ENCODE measurements around the gene SARS1. TPM values are rescaled to one million over a fixed set of nuclear protein-coding genes. Genes with fewer than 3 reads are reported as not detected.

The SARS1 gene
- total RNA-seq, 4 donors from 2014 or later, result 85.8 to 150 (median 134) TPM

DNA sequence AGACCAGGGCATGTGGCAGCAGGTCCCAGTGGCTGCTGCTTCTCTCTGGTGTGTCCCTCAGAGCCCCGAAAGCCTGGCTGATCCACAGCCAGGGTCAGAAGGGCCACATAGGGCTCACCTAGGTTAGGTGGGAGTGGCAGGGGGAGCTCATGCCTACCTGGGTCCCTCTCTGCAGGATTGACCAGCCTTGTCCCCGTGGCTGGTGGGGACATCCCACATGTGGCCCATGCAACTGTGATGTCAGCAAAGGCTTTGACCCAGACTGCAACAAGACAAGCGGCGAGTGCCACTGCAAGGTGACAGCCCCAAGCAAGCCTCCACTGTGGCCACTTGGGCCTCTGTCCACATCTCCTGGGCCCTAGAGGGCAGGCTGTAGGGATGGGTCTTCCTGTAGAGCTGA lies 51.3 kb downstream of the SARS1 start:
- H3K4me1 ChIP-seq, result peaks cover 11 to 49% (median 20%) of the 10 kb centered on the region in 3 donors
- H3K9me3 ChIP-seq, result no peaks in the 10 kb centered on the region
- no peak for DNase-seq
- intact Hi-C loops (cut with DNase I), result no loop called here
- peak overlapping the region in 1 of 4 donors; percentile 90 for H3K27ac ChIP-seq
- no peak overlapping the region for H3K4me3 ChIP-seq
- H3K27me3 ChIP-seq, result no peaks in the 10 kb centered on the region
- TF ChIP-seq, protein P1, sequence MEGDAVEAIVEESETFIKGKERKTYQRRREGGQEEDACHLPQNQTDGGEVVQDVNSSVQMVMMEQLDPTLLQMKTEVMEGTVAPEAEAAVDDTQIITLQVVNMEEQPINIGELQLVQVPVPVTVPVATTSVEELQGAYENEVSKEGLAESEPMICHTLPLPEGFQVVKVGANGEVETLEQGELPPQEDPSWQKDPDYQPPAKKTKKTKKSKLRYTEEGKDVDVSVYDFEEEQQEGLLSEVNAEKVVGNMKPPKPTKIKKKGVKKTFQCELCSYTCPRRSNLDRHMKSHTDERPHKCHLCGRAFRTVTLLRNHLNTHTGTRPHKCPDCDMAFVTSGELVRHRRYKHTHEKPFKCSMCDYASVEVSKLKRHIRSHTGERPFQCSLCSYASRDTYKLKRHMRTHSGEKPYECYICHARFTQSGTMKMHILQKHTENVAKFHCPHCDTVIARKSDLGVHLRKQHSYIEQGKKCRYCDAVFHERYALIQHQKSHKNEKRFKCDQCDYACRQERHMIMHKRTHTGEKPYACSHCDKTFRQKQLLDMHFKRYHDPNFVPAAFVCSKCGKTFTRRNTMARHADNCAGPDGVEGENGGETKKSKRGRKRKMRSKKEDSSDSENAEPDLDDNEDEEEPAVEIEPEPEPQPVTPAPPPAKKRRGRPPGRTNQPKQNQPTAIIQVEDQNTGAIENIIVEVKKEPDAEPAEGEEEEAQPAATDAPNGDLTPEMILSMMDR (IDR thresholded peaks at IDR 0.05), result no peak
- no peak for TF ChIP-seq POLR2A (IDR thresholded peaks at IDR 0.05)
- 70% methylated on average over 3 of the region's 4 CpGs; no CpG with 5 or more reads in 1 of the 2 donors for WGBS, 2 donors
- peaks cover 4 to 84% (median 17%) of the 10 kb centered on the region in 3 donors for H3K36me3 ChIP-seq

DNA sequence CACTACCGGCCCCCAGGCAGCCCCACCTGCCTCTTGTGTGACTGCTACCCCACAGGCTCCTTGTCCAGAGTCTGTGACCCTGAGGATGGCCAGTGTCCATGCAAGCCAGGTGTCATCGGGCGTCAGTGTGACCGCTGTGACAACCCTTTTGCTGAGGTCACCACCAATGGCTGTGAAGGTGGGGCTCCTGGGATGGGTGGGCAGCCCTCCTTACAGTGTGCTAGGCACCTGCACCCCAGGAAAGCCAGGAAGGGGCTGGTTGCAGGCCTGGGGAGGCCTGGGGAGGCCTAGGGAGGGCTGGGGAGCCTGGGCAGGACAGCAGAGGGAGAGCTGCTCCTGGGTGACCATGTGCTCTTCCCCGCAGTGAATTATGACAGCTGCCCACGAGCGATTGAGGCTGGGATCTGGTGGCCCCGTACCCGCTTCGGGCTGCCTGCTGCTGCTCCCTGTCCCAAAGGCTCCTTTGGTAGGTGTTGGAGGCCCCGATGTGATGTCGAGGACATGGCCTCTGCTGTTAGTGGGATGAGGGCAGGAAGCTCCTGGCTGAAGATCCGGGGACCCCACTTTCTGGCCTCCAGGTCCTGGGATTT lies 52.1 kb downstream of the SARS1 start:
- no peak for DNase-seq
- no peak overlapping the region for H3K4me3 ChIP-seq
- intact Hi-C loops (cut with DNase I), result no loop called here
- peaks cover 11 to 49% (median 20%) of the 10 kb centered on the region in 3 donors for H3K4me1 ChIP-seq
- H3K27me3 ChIP-seq, result no peaks in the 10 kb centered on the region
- H3K27ac ChIP-seq, result peak overlapping the region in 2 of 4 donors; percentile 25 to 75
- 90 to 100% methylated on average over 2 to 3 of the region's 13 CpGs for WGBS, 2 donors
- TF ChIP-seq, protein P1 (IDR thresholded peaks at IDR 0.05), result no peak
- no peak for TF ChIP-seq POLR2A (IDR thresholded peaks at IDR 0.05)
- peaks cover 4 to 84% (median 17%) of the 10 kb centered on the region in 3 donors for H3K36me3 ChIP-seq
- no peaks in the 10 kb centered on the region for H3K9me3 ChIP-seq

DNA sequence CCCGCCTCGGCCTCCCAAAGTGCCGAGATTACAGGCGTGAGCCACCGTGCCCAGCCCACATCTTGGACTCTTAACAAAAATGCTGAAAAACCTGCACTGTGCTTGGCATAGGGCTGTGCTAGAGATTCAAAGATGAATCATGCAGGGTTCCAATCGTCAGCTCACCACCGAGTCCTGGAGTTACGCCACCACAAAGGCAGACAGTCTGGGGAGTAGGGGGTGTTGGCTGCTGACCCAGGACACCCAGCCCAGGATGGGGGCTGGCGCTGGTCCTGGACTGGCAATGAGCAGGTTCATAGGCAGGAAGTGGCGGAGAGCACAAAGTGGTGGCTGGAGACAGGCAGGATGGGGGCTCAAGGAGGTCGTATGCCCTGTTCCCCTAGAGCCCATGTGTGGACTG lies 53.2 kb downstream of the SARS1 start:
- TF ChIP-seq, protein P1 (IDR thresholded peaks at IDR 0.05), result no peak
- TF ChIP-seq POLR2A (IDR thresholded peaks at IDR 0.05), result no peak
- no peak for DNase-seq
- intact Hi-C loops (cut with DNase I), result no loop called here
- H3K4me3 ChIP-seq, result no peak overlapping the region
- H3K4me1 ChIP-seq, result peaks cover 11 to 45% (median 20%) of the 10 kb centered on the region in 3 donors
- peaks cover 4 to 84% (median 17%) of the 10 kb centered on the region in 3 donors for H3K36me3 ChIP-seq
- WGBS, 2 donors, result 51 to 59% methylated on average over 6 to 10 of the region's 11 CpGs
- no peaks in the 10 kb centered on the region for H3K27me3 ChIP-seq
- peak overlapping the region; percentile 75 to 83 (median 80) for H3K27ac ChIP-seq
- no peaks in the 10 kb centered on the region for H3K9me3 ChIP-seq

DNA sequence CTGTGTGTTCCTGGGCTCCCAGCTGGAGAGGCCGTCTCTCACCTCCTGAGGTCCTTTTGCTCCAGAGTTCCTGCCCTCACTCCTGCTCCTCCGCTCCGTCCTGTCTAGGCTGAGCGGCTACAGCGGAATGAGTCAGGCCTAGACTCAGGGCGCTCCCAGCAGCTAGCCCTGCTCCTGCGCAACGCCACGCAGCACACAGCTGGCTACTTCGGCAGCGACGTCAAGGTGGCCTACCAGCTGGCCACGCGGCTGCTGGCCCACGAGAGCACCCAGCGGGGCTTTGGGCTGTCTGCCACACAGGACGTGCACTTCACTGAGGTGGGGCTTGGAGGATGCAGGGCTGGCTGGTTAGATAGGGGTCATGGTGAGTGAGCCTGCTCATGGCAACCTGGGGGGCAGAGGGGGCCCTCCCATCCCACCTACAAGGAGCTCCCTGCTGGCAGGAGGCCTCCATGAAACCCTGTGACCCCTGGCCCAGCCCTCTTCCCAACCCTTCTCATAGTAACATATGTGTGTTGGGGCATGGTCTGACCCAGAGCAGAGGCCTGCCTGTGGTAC lies 54.1 kb downstream of the SARS1 start:
- H3K27me3 ChIP-seq, result no peaks in the 10 kb centered on the region
- no peak for DNase-seq
- H3K4me1 ChIP-seq, result peaks cover 6 to 42% (median 14%) of the 10 kb centered on the region in 3 donors
- intact Hi-C loops (cut with DNase I), result no loop called here
- TF ChIP-seq, protein P1 (IDR thresholded peaks at IDR 0.05), result no peak
- no peak for TF ChIP-seq POLR2A (IDR thresholded peaks at IDR 0.05)
- no peak overlapping the region for H3K4me3 ChIP-seq
- peak overlapping the region; percentile 75 to 83 (median 80) for H3K27ac ChIP-seq
- H3K9me3 ChIP-seq, result no peaks in the 10 kb centered on the region
- H3K36me3 ChIP-seq, result peaks cover 4 to 89% (median 17%) of the 10 kb centered on the region in 3 donors
- WGBS, 2 donors, result 50 to 86% methylated on average over 1 to 10 of the region's 17 CpGs

DNA sequence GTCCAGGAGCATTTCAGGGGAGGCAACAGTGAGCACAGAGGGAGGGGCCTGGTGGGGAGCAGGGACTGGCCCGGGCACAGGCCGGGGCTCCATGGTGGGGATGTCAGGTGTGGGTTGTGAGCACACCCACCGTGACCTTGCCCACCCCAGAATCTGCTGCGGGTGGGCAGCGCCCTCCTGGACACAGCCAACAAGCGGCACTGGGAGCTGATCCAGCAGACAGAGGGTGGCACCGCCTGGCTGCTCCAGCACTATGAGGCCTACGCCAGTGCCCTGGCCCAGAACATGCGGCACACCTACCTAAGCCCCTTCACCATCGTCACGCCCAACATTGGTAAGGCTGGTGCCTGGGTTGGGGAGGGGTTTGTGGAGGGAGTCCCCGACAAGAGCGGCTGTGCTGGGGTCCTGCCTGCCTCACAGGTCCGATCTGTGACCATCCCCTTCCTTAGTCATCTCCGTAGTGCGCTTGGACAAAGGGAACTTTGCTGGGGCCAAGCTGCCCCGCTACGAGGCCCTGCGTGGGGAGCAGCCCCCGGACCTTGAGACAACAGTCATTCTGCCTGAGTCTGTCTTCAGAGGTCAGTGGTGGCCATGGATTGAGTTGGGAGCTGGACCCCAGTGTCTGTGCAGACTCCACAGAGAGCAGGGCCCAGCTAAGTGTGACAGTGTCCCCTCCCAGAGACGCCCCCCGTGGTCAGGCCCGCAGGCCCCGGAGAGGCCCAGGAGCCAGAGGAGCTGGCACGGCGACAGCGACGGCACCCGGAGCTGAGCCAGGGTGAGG lies 54.9 kb downstream of the SARS1 start:
- Histone ChIP-seq H3K4me3 (no peak overlapping the region), H3K27me3 (no peaks in the 10 kb centered on the region), H3K9me3 (no peaks in the 10 kb centered on the region), H3K27ac (peak overlapping the region in 2 of 4 donors; percentile 82 to 83), H3K4me1 (peaks cover 12 to 42% (median 15%) of the 10 kb centered on the region in 3 donors), H3K36me3 (peaks cover 4 to 97% (median 17%) of the 10 kb centered on the region in 3 donors)
- no peak for DNase-seq
- WGBS, 2 donors, result 68 to 88% methylated on average over 4 to 9 of the region's 29 CpGs
- no peak for TF ChIP-seq POLR2A (IDR thresholded peaks at IDR 0.05)
- TF ChIP-seq, protein P1 (IDR thresholded peaks at IDR 0.05), result no peak
- intact Hi-C loops (cut with DNase I), result no loop called here

Measured in esophagus squamous epithelium (tissue), 5 donors.